Aorta (tissue), 5 donors: ENCODE results near the gene SLC25A25. TPM values are rescaled to one million over a fixed set of nuclear protein-coding genes. Genes with fewer than 3 reads are reported as not detected.
"Not testable (repeated sequence)": the region's sequence is repeated elsewhere in the genome, so short reads cannot be mapped to it uniquely, and the experiment has no call there.

Experiments
- ATAC-seq: fragments of 200-7000 bp; cut with Tn5 transposase; one replicate; pipeline ENCODE4 v1.9.1; 2022; ENCODE audit warnings: moderate library complexity; ENCODE audit not compliant: low FRiP score
- DNase-seq, 2 donors: peaks; one replicate each; pipeline ENCODE4 v3.0.0-alpha.2; 2020
- H3K27ac ChIP-seq, 2 donors: one replicate each; pipeline ENCODE4 v1.5.1; 2013; ENCODE audit warnings: low read length in 2 of 2, mild to moderate bottlenecking in 2 of 2, moderate library complexity in 2 of 2, control low read depth in 1 of 2, inconsistent platforms in 1 of 2, low read depth in 1 of 2
- H3K27me3 ChIP-seq, 2 donors: one replicate each; pipeline ENCODE4 v1.6.1; 2013; ENCODE audit warnings: control low read depth in 1 of 2, low read length in 1 of 2, mild to moderate bottlenecking in 1 of 2, moderate library complexity in 1 of 2; ENCODE audit not compliant: insufficient read depth in 2 of 2, control insufficient read depth in 1 of 2
- H3K36me3 ChIP-seq, 2 donors: one replicate each; pipeline ENCODE4 v1.6.1; 2013; ENCODE audit warnings: control low read depth in 1 of 2, low read length in 1 of 2, mild to moderate bottlenecking in 1 of 2; ENCODE audit not compliant: insufficient read depth in 2 of 2, control insufficient read depth in 1 of 2
- H3K4me1 ChIP-seq, 2 donors: one replicate each; pipeline ENCODE4 v1.6.1; 2013; ENCODE audit warnings: low read length in 2 of 2, control low read depth in 1 of 2, mild to moderate bottlenecking in 1 of 2, moderate library complexity in 1 of 2; ENCODE audit not compliant: insufficient read depth in 2 of 2, control insufficient read depth in 1 of 2
- H3K4me3 ChIP-seq, 2 donors: one replicate each; pipeline ENCODE4 v1.5.1; 2013; ENCODE audit warnings: low read length in 2 of 2, control low read depth in 1 of 2, mild to moderate bottlenecking in 1 of 2
- H3K9me3 ChIP-seq: one replicate; pipeline ENCODE4 v1.6.1; 2013; ENCODE audit warnings: mild to moderate bottlenecking, low read length; ENCODE audit not compliant: control insufficient read depth
- WGBS, 2 donors: extraction: QIAGEN DNeasy Blood & Tissue Kit; methylation state at CpG; one replicate each; pipeline ENCODE4 v1.1.7; 2013; 5-methylcytosine and 5-hydroxymethylcytosine counted together
- intact Hi-C, 2 donors: fragments of 100-400 bp; cut with DNase I; formaldehyde crosslinking; loops; one replicate each; pipeline versions ENCODE4 v1.14.2 to v1.15.0; 2022
- polyA plus RNA-seq, 2 donors: library from polyadenylated mRNA; stranded (reverse); fragments of 200-250 nt; gene quantifications; one replicate each; pipeline ENCODE4 v1.2.3, GENCODE V29; 2013
- total RNA-seq, 2 donors: library from RNA; stranded (reverse); fragmentation: NEBNext Ultra II Directional; extraction: Animal tissue kit (Norgen Biotek cat#: 25700); gene quantifications; one replicate each; pipeline ENCODE4 v1.2.1, GENCODE V29; 2021
- donor health status: healthy with polysubstance abuse.
- donor health status: Bipolar disorder and iron deficiency.
- donor health status: DM: no; HTN: no; CAD: no.
- donor health status: DM: no; HTN: no; CAD: no.
- donor health status: DM: yes; HTN: yes; CAD: no.

Gene SLC25A25
- total and polyA plus RNA-seq, 4 donors: 9.8 to 40.9 (median 15.3) TPM

- Histone ChIP-seq H3K9me3 (no peaks in the 10 kb centered on the region), H3K4me3 (no peak overlapping the region), H3K27ac (no peak overlapping the region), H3K36me3 (peaks cover 0 to 14% of the 10 kb centered on the region in 2 donors), H3K4me1 (no peaks in the 10 kb centered on the region), H3K27me3 (no peaks in the 10 kb centered on the region)
- intact Hi-C loops: no loop called here
- WGBS, 2 donors: 67 to 73% methylated on average over 18 of the region's 18 CpGs
- DNase-seq (peak in 1 of 2 donors; percentile 72), ATAC-seq (no peak)
Measured at GRCh38 chr9:128107468-128108268, 39.6 kb downstream of the SLC25A25 start.

GRCh38 chr9:128108269-128109049 is 40.4 kb downstream of the SLC25A25 start:
- Histone ChIP-seq H3K27me3 (no peaks in the 10 kb centered on the region), H3K27ac (no peak overlapping the region), H3K9me3 (no peaks in the 10 kb centered on the region), H3K4me1 (no peaks in the 10 kb centered on the region), H3K4me3 (no peak overlapping the region), H3K36me3 (peaks cover 0 to 14% of the 10 kb centered on the region in 2 donors)
- no peak for ATAC-seq
- intact Hi-C loops: no loop called here
- peak in 1 of 2 donors; percentile 63 for DNase-seq
- WGBS, 2 donors: 76 to 78% methylated on average over 15 of the region's 15 CpGs

GRCh38 chr9:128109050-128109709 is 41.1 kb downstream of the SLC25A25 start:
- H3K4me1 ChIP-seq: no peaks in the 10 kb centered on the region
- 73% methylated on average over 20 of the region's 20 CpGs for WGBS, 2 donors
- DNase-seq (peak; percentile 28 to 51), ATAC-seq (no peak)
- H3K4me3 ChIP-seq: no peak overlapping the region
- H3K9me3 ChIP-seq: no peaks in the 10 kb centered on the region
- no peaks in the 10 kb centered on the region for H3K27me3 ChIP-seq
- H3K36me3 ChIP-seq: peaks cover 0 to 14% of the 10 kb centered on the region in 2 donors
- intact Hi-C loops: no loop called here
- H3K27ac ChIP-seq: no peak overlapping the region

GRCh38 chr9:128111726-128112125 is 43.7 kb downstream of the SLC25A25 start:
- H3K27ac ChIP-seq, ATAC-seq, H3K9me3 ChIP-seq, H3K4me1 ChIP-seq, H3K4me3 ChIP-seq, intact Hi-C loops, H3K27me3 ChIP-seq, H3K36me3 ChIP-seq: not testable (repeated sequence)
- peak; percentile 10 to 40 for DNase-seq
- WGBS, 2 donors: 81 to 82% methylated on average over 12 of the region's 12 CpGs

GRCh38 chr9:128113526-128114325 is 45.7 kb downstream of the SLC25A25 start:
- Histone ChIP-seq H3K4me3 (no peak overlapping the region), H3K36me3 (no peaks in the 10 kb centered on the region), H3K27me3 (no peaks in the 10 kb centered on the region), H3K9me3 (no peaks in the 10 kb centered on the region), H3K4me1 (no peaks in the 10 kb centered on the region), H3K27ac (no peak overlapping the region)
- ATAC-seq: no peak
- 92 to 95% methylated on average over 12 of the region's 12 CpGs for WGBS, 2 donors
- intact Hi-C loops: no loop called here
- peak; percentile 41 to 72 for DNase-seq

GRCh38 chr9:128114326-128115186 is 46.5 kb downstream of the SLC25A25 start:
- 86 to 87% methylated on average over 26 to 29 of the region's 29 CpGs for whole genome bisulfite sequencing, 2 donors
- no peak overlapping the region for H3K27ac ChIP-seq
- no peak for ATAC-seq

GRCh38 chr9:128115187-128116103 is 47.4 kb downstream of the SLC25A25 start:
- intact Hi-C loops: loop anchor here (2.0 to 5.0 kb wide), 2 partner anchors 31 to 173 kb away; no protein-coding TSS in a partner anchor
- H3K27me3 ChIP-seq: no peaks in the 10 kb centered on the region
- WGBS, 2 donors: 92% methylated on average over 26 of the region's 26 CpGs
- H3K27ac ChIP-seq: no peak overlapping the region
- H3K4me3 ChIP-seq: no peak overlapping the region
- peak; percentile 44 to 66 for DNase-seq
- H3K36me3 ChIP-seq: no peaks in the 10 kb centered on the region
- ATAC-seq: no peak
- H3K4me1 ChIP-seq: no peaks in the 10 kb centered on the region
- H3K9me3 ChIP-seq: no peaks in the 10 kb centered on the region

More at GRCh38 chr9:128114326-128115186, 46.5 kb downstream of the SLC25A25 start:
- H3K27me3 ChIP-seq: no peaks in the 10 kb centered on the region
- peak; percentile 33 to 68 for DNase-seq
- no peak overlapping the region for H3K4me3 ChIP-seq
- intact Hi-C loops: loop anchor here (5.0 kb wide), 1 partner anchor 172 kb away; no protein-coding TSS in a partner anchor
- H3K36me3 ChIP-seq: no peaks in the 10 kb centered on the region
- no peaks in the 10 kb centered on the region for H3K4me1 ChIP-seq
- no peaks in the 10 kb centered on the region for H3K9me3 ChIP-seq
